Germinal center (tissue), 1 donor: ENCODE measurements around the gene PRC1.
A peak's percentile ranks its signal among the peaks of the same experiment; 100 is the strongest.

Experiments used
- DNase-seq: peaks from one replicate; pipeline ENCODE4 v3.0.0; 2012; ENCODE audit warnings: mixed read lengths, low spot score

Gene PRC1

GRCh38 chr15:90955624-90956273 is 38.6 kb downstream of the PRC1 start:
- DNase-seq: no peak

GRCh38 chr15:90954712-90955623 is 39.4 kb downstream of the PRC1 start, which contains the start of gene RCCD1:
RCCD1 (plus strand) TSS chr15:90954884; CDS start chr15:90956735, 1,851 bp downstream.
- peak; percentile 99 for DNase-seq

- DNase-seq: no peak
Measured at GRCh38 chr15:90953947-90954711, 40.2 kb downstream of the PRC1 start.

- DNase-seq: no peak
Measured at GRCh38 chr15:90952901-90953677, 41.2 kb downstream of the PRC1 start.

GRCh38 chr15:90950676-90951075 is 43.7 kb downstream of the PRC1 start:
- DNase-seq: no peak

GRCh38 chr15:90949979-90950675 is 44.2 kb downstream of the PRC1 start:
- DNase-seq: no peak

- DNase-seq: no peak
Measured at GRCh38 chr15:90948506-90948905, 45.8 kb downstream of the PRC1 start.

- no peak for DNase-seq
Measured at GRCh38 chr15:90947577-90948357, 46.6 kb downstream of the PRC1 start.

- DNase-seq: no peak
Measured at GRCh38 chr15:90946941-90947576, 47.3 kb downstream of the PRC1 start.

- DNase-seq: no peak
Measured at GRCh38 chr15:90946538-90946937, 47.8 kb downstream of the PRC1 start.

- no peak for DNase-seq
Measured at GRCh38 chr15:90945091-90945490, 49.2 kb downstream of the PRC1 start.

GRCh38 chr15:90942354-90943120 is 51.8 kb downstream of the PRC1 start:
- no peak for DNase-seq

- no peak for DNase-seq
Measured at GRCh38 chr15:90941038-90941437, 53.3 kb downstream of the PRC1 start.

GRCh38 chr15:90939756-90940155 is 54.6 kb downstream of the PRC1 start:
- DNase-seq: no peak

- no peak for DNase-seq
Measured at GRCh38 chr15:90938261-90938660, 56.1 kb downstream of the PRC1 start.

- no peak for DNase-seq
Measured at GRCh38 chr15:90936823-90937222, 57.5 kb downstream of the PRC1 start.

- DNase-seq: peak; percentile 98
Measured at GRCh38 chr15:90934949-90935751, 59.2 kb downstream of the PRC1 start, which contains the start of gene UNC45A. UNC45A (plus strand) TSS chr15:90935285; CDS start chr15:90935325, 40 bp downstream.
